Osteocyte (in vitro differentiated cells): ENCODE data around the gene CACNA1D. TPM values are rescaled to one million over a fixed set of nuclear protein-coding genes. Genes with fewer than 3 reads are reported as not detected.

Source experiments
- DNase-seq: peaks from one replicate; pipeline ENCODE4 v3.0.0; 2021; ENCODE audit warnings: mixed read lengths; ENCODE audit not compliant: unreplicated experiment; ENCODE audit errors: extremely low spot score
- H3K27ac Mint-ChIP-seq: one replicate; pipeline ENCODE4 v1.8.0; 2021; ENCODE audit warnings: mild to moderate bottlenecking, mixed read lengths; ENCODE audit not compliant: unreplicated experiment
- H3K27me3 Mint-ChIP-seq: one replicate; pipeline ENCODE4 v1.8.0; 2021; ENCODE audit warnings: mixed read lengths; ENCODE audit not compliant: unreplicated experiment
- H3K36me3 Mint-ChIP-seq: one replicate; pipeline ENCODE4 v1.8.0; 2021; ENCODE audit warnings: mixed read lengths; ENCODE audit not compliant: unreplicated experiment
- H3K4me1 Mint-ChIP-seq: one replicate; pipeline ENCODE4 v1.8.0; 2021; ENCODE audit warnings: mixed read lengths; ENCODE audit not compliant: unreplicated experiment
- H3K4me3 Mint-ChIP-seq: one replicate; pipeline ENCODE4 v1.8.0; 2021; ENCODE audit warnings: mild to moderate bottlenecking, moderate library complexity, mixed read lengths; ENCODE audit not compliant: unreplicated experiment
- H3K9me3 Mint-ChIP-seq: one replicate; pipeline ENCODE4 v1.8.0; 2021; ENCODE audit warnings: mixed read lengths; ENCODE audit not compliant: unreplicated experiment
- total RNA-seq: library from RNA; stranded (reverse); gene quantifications from 2 replicates; pipeline ENCODE4 v1.2.1, GENCODE V29; 2021
- TF ChIP-seq, protein P1 (sequence below): fragments of 200-600 bp; sonication (generic); IDR thresholded peaks from 2 replicates; pipeline ENCODE4 v1.5.0; 2021; ENCODE audit warnings: antibody characterized with exemption, mild to moderate bottlenecking, moderate library complexity

CACNA1D gene
- total RNA-seq, 1 donor from 2014 or later: 0.48 TPM

DNA sequence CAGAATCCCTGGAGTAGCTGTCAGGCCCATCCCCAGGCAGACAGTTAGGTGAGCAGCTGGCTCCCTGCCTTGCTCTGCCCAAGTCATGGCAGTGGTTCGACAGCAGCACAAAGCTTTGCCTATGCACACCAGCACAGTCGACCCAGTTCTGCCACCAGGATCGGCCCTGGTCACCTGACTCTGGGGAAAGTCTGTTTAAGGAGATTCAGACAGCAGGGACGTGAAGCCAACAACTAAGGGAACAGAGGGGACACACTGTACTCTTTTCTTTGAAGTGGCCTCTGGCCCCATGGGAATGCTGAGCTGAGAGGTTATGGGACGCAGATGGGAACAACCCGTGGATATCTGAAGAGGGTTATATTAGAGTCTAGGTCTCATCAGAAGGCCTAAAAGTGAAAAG is 217.0 kb downstream of the CACNA1D start:
- TF ChIP-seq, protein P1, sequence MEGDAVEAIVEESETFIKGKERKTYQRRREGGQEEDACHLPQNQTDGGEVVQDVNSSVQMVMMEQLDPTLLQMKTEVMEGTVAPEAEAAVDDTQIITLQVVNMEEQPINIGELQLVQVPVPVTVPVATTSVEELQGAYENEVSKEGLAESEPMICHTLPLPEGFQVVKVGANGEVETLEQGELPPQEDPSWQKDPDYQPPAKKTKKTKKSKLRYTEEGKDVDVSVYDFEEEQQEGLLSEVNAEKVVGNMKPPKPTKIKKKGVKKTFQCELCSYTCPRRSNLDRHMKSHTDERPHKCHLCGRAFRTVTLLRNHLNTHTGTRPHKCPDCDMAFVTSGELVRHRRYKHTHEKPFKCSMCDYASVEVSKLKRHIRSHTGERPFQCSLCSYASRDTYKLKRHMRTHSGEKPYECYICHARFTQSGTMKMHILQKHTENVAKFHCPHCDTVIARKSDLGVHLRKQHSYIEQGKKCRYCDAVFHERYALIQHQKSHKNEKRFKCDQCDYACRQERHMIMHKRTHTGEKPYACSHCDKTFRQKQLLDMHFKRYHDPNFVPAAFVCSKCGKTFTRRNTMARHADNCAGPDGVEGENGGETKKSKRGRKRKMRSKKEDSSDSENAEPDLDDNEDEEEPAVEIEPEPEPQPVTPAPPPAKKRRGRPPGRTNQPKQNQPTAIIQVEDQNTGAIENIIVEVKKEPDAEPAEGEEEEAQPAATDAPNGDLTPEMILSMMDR: no peak
- no peak overlapping the region for H3K27ac Mint-ChIP-seq
- peak; percentile 67 for DNase-seq
- H3K27me3 Mint-ChIP-seq: peaks cover 20% of the 10 kb centered on the region
- no peaks in the 10 kb centered on the region for H3K36me3 Mint-ChIP-seq
- H3K4me1 Mint-ChIP-seq: peaks cover 2% of the 10 kb centered on the region
- no peaks in the 10 kb centered on the region for H3K9me3 Mint-ChIP-seq
- H3K4me3 Mint-ChIP-seq: no peak overlapping the region

DNA sequence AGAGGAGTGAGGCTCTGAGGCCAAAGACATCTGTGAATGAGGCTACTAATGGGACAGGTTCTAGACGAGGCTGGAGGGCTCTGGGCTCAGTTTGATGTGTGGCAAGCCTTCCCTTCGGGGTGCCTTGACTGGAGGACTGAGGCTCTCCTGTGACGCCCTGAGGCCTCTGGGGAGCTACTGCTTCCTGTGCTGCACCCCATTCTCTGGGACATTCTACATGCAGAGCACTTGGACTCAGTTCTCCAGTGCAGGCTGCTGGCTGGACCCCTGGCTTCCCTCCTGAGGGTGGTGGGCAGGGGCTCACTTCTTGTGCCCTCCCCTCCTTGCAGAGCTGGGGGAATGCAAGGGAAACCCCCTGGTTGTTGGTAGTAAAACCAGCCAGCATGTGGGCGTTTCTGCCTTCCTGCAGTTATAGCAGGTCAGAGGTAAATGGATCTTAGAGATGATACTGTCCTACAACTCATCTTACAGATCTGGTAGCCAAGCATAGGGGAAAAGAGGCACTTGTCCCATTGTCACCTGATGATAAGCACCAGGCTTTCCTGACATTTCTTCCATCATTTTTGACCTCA is 218.5 kb downstream of the CACNA1D start:
- peaks cover 13% of the 10 kb centered on the region for H3K27me3 Mint-ChIP-seq
- no peak overlapping the region for H3K4me3 Mint-ChIP-seq
- no peak overlapping the region for H3K27ac Mint-ChIP-seq
- no peaks in the 10 kb centered on the region for H3K9me3 Mint-ChIP-seq
- H3K36me3 Mint-ChIP-seq: no peaks in the 10 kb centered on the region
- H3K4me1 Mint-ChIP-seq: peaks cover 2% of the 10 kb centered on the region
- TF ChIP-seq, protein P1: no peak
- no peak for DNase-seq

DNA sequence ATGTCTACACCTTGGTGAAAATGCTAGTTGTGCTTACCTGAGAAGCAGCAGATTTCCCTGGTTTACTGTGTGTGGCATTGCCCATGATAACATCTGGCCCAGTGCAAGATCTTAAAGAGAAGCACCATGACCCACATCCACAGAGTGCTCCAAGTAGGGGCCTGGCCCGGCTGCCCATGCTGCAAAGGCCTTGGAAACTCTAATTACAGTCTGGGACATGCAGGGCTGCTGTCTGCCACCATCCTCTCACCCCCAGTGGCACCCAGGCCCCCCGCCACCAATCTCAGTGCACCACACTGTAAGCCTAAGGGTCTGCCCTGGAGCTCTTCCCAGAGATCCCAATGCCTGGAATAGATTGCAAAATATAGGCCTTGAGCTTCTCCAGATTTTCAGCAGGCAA is 219.2 kb downstream of the CACNA1D start:
- DNase-seq: no peak
- Mint-ChIP-seq H3K27me3 (peaks cover 10% of the 10 kb centered on the region), H3K4me1 (peaks cover 2% of the 10 kb centered on the region), H3K27ac (no peak overlapping the region), H3K9me3 (no peaks in the 10 kb centered on the region), H3K36me3 (no peaks in the 10 kb centered on the region), H3K4me3 (no peak overlapping the region)
- TF ChIP-seq, protein P1: no peak

DNA sequence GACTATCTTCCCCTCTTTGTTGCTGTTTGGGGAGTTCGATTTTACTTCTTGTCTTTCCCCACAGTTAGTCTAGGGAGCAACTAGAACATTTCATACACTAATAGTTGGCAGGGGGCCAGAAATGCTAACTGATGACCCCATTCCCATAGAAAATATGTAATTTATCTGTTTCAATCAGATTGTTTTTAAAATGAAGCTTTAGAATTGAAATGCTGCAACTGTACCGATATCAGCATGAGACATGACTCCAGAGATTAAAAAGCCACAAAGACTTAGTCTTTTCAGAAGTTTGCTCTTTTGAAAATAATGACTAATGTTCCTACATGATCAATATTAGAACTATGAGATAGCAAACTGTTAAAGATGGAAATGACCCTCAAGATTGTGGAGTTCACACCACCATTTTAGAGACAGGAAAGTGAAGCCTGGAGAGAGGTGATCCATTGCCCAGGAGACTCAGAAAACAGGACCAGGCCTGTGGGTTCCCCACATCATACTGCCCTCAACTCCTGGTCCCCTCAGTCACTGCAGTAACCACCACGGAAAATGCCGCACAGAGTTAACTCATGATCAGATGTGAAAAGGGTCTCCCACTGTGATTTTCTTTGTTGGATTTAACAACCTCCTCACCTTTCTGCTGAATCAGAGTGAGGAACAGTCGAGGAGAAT is 221.5 kb downstream of the CACNA1D start:
- Mint-ChIP-seq H3K27ac (no peak overlapping the region), H3K4me3 (no peak overlapping the region), H3K4me1 (no peaks in the 10 kb centered on the region), H3K27me3 (peaks cover 8% of the 10 kb centered on the region), H3K9me3 (no peaks in the 10 kb centered on the region), H3K36me3 (no peaks in the 10 kb centered on the region)
- TF ChIP-seq, protein P1: no peak
- DNase-seq: no peak

DNA sequence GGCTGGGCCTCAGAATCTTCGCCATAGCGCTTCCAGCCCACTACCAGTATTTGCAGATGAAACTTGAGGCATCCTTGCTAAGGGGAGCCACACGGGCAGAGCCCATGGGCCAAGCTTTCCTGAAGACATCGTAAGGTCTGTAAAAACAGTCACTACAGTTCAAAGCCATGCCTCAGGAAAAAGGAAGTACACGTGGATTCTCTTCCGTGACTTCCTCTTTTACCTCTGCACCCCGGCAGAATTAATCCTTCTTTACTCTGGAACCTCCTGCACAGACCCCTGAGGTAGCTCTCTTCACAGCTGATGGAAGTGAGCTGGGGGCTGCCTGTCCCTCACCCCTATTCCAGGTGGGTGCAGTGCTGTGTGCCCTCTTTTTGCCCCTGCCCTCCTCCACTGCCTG is 222.6 kb downstream of the CACNA1D start:
- DNase-seq: no peak
- Mint-ChIP-seq H3K36me3 (no peaks in the 10 kb centered on the region), H3K4me1 (no peaks in the 10 kb centered on the region), H3K27ac (no peak overlapping the region), H3K4me3 (no peak overlapping the region), H3K9me3 (no peaks in the 10 kb centered on the region), H3K27me3 (peaks cover 11% of the 10 kb centered on the region)
- TF ChIP-seq, protein P1: no peak
